Osteoblast (primary cell): ENCODE results near the gene PLPPR1. TPM values are rescaled to one million over a fixed set of nuclear protein-coding genes. Genes with fewer than 3 reads are reported as not detected.

Experiments
- DNase-seq: peaks from one replicate; pipeline ENCODE4 v3.0.0; 2011; ENCODE audit warnings: low spot score, mixed read lengths; ENCODE audit not compliant: insufficient read length; ENCODE audit errors: missing footprints
- H2AFZ ChIP-seq: 2 replicates; pipeline ENCODE4 v1.6.0; 2011; ENCODE audit warnings: mild to moderate bottlenecking, low read length
- H3K27ac ChIP-seq: 2 replicates; pipeline ENCODE4 v1.5.1; 2011; ENCODE audit warnings: mild to moderate bottlenecking, low read depth, low read length, moderate library complexity
- H3K27me3 ChIP-seq: 2 replicates; pipeline ENCODE4 v1.6.0; 2012; ENCODE audit warnings: mild to moderate bottlenecking, control low read depth, inconsistent platforms, low read length, moderate library complexity; ENCODE audit not compliant: insufficient read depth
- H3K36me3 ChIP-seq: 2 replicates; pipeline ENCODE4 v1.5.1; 2011; ENCODE audit warnings: mild to moderate bottlenecking, low read length, control low read depth, moderate library complexity; ENCODE audit not compliant: insufficient read depth
- H3K4me1 ChIP-seq: 2 replicates; pipeline ENCODE4 v1.5.1; 2011; ENCODE audit warnings: mild to moderate bottlenecking, low read length, control low read depth, moderate library complexity; ENCODE audit not compliant: insufficient read depth
- H3K4me2 ChIP-seq: 2 replicates; pipeline ENCODE4 v1.6.0; 2011; ENCODE audit warnings: mild to moderate bottlenecking, low read length; ENCODE audit not compliant: insufficient read depth
- H3K4me3 ChIP-seq: fragments of 200-600 bp; sonication (generic); 3 replicates; pipeline ENCODE4 v1.5.1; 2012; ENCODE audit warnings: mild to moderate bottlenecking, low read length, inconsistent platforms; ENCODE audit not compliant: insufficient read depth
- H3K79me2 ChIP-seq: 2 replicates; pipeline ENCODE4 v1.6.0; 2012; ENCODE audit warnings: mild to moderate bottlenecking, low read length, control low read depth, inconsistent platforms; ENCODE audit not compliant: insufficient read depth
- H3K9me3 ChIP-seq: 2 replicates; pipeline ENCODE4 v1.5.1; 2011; ENCODE audit warnings: low read depth, low read length, control low read depth
- H4K20me1 ChIP-seq: 2 replicates; pipeline ENCODE4 v1.6.0; 2012; ENCODE audit warnings: mild to moderate bottlenecking, low read length, control low read depth; ENCODE audit not compliant: insufficient read depth
- CTCF ChIP-seq: IDR thresholded peaks from 2 replicates; pipeline ENCODE4 v1.5.1; 2011; ENCODE audit warnings: mild to moderate bottlenecking, low read depth, low read length, moderate library complexity; ENCODE audit errors: extremely low read depth
- total RNA-seq: library from RNA; depleted of rRNA; stranded (reverse); fragments of >200 nt; gene quantifications from 2 replicates; pipeline ENCODE4 v1.2.3, GENCODE V29; 2012

The PLPPR1 gene
- total RNA-seq, 1 donor = not detected

GRCh38 chr9:101047848-101048397, 19.4 kb downstream of the PLPPR1 start:
- H3K4me1 ChIP-seq = no peaks in the 10 kb centered on the region
- no peaks in the 10 kb centered on the region for H3K9me3 ChIP-seq
- TF ChIP-seq CTCF = no peak
- H4K20me1 ChIP-seq = no peaks in the 10 kb centered on the region
- H3K36me3 ChIP-seq = no peaks in the 10 kb centered on the region
- H3K79me2 ChIP-seq = no peaks in the 10 kb centered on the region
- no peak overlapping the region for H3K4me2 ChIP-seq
- H3K4me3 ChIP-seq = no peak overlapping the region
- H3K27ac ChIP-seq = no peak overlapping the region
- H2AFZ ChIP-seq = no peak overlapping the region
- no peaks in the 10 kb centered on the region for H3K27me3 ChIP-seq
- DNase-seq = no peak

- Histone ChIP-seq H3K9me3 (no peaks in the 10 kb centered on the region), H3K4me3 (no peak overlapping the region), H3K36me3 (no peaks in the 10 kb centered on the region), H2AFZ (no peak overlapping the region), H3K4me1 (no peaks in the 10 kb centered on the region), H3K4me2 (no peak overlapping the region), H3K79me2 (no peaks in the 10 kb centered on the region), H3K27ac (no peak overlapping the region), H4K20me1 (no peaks in the 10 kb centered on the region), H3K27me3 (no peaks in the 10 kb centered on the region)
- DNase-seq = no peak
- no peak for TF ChIP-seq CTCF
Observed at GRCh38 chr9:101050650-101051049, 22.1 kb downstream of the PLPPR1 start.

GRCh38 chr9:101054657-101055056, 26.1 kb downstream of the PLPPR1 start:
- Histone ChIP-seq H3K79me2 (no peaks in the 10 kb centered on the region), H3K4me1 (no peaks in the 10 kb centered on the region), H3K27me3 (no peaks in the 10 kb centered on the region), H2AFZ (no peak overlapping the region), H3K36me3 (no peaks in the 10 kb centered on the region), H3K4me2 (no peak overlapping the region), H4K20me1 (no peaks in the 10 kb centered on the region), H3K27ac (no peak overlapping the region), H3K4me3 (no peak overlapping the region), H3K9me3 (no peaks in the 10 kb centered on the region)
- DNase-seq = no peak
- TF ChIP-seq CTCF = no peak

GRCh38 chr9:101055516-101055915, 27.0 kb downstream of the PLPPR1 start:
- Histone ChIP-seq H3K4me3 (no peak overlapping the region), H3K36me3 (no peaks in the 10 kb centered on the region), H3K27me3 (no peaks in the 10 kb centered on the region), H2AFZ (no peak overlapping the region), H3K4me2 (no peak overlapping the region), H3K4me1 (no peaks in the 10 kb centered on the region), H3K79me2 (no peaks in the 10 kb centered on the region), H4K20me1 (no peaks in the 10 kb centered on the region), H3K9me3 (no peaks in the 10 kb centered on the region), H3K27ac (no peak overlapping the region)
- no peak for TF ChIP-seq CTCF
- DNase-seq = no peak
